ENCODE measurements around the gene MMAB.

DNA sequence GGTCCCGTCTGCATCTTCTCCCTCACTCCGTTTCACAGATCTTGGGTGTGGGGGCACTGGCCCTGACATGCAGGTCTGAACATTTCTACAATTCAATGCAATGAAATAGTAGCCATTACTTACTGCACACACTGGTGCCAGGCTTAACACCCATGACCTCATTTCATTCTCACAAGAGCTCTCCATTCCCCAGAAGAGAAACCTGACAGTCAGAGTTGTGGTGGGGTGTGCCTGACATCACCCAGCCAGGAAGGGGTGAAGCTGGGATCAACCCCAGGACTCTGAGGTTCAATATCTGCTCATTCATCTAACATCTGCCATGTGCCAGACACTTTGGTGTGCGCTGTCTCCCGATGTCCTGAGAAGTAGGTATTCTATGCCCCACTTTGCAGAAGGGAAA, 35.0 kb upstream of the MMAB start:
- TF ChIP-seq, protein P1, sequence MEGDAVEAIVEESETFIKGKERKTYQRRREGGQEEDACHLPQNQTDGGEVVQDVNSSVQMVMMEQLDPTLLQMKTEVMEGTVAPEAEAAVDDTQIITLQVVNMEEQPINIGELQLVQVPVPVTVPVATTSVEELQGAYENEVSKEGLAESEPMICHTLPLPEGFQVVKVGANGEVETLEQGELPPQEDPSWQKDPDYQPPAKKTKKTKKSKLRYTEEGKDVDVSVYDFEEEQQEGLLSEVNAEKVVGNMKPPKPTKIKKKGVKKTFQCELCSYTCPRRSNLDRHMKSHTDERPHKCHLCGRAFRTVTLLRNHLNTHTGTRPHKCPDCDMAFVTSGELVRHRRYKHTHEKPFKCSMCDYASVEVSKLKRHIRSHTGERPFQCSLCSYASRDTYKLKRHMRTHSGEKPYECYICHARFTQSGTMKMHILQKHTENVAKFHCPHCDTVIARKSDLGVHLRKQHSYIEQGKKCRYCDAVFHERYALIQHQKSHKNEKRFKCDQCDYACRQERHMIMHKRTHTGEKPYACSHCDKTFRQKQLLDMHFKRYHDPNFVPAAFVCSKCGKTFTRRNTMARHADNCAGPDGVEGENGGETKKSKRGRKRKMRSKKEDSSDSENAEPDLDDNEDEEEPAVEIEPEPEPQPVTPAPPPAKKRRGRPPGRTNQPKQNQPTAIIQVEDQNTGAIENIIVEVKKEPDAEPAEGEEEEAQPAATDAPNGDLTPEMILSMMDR (IDR thresholded peaks at IDR 0.05): no peak
- TF ChIP-seq POLR2AphosphoS5 (IDR thresholded peaks at IDR 0.05) (no peak), EP300 (IDR thresholded peaks at IDR 0.05) (no peak), POLR2A (IDR thresholded peaks at IDR 0.05; ENCODE audit: low read depth) (no peak)

All from esophagus muscularis mucosa (tissue), 4 donors.